GM23338 (cell line): ENCODE data around the gene GBF1. TPM values are rescaled to one million over a fixed set of nuclear protein-coding genes. Genes with fewer than 3 reads are reported as not detected.

Experiments used
- ATAC-seq: fragments of 200-7000 bp; cut with Tn5 transposase; 3 replicates; pipeline ENCODE4 v1.9.1; 2020
- DNase-seq: peaks from one replicate; pipeline ENCODE4 v3.0.0-alpha.2; 2015; ENCODE audit warnings: low spot score
- H2AFZ ChIP-seq: fragments of 200-600 bp; sonication (generic); 2 replicates; pipeline ENCODE4 v1.8.0; 2016; ENCODE audit warnings: antibody characterized with exemption, mild to moderate bottlenecking, moderate library complexity
- H3F3A ChIP-seq: fragments of 200-600 bp; sonication (generic); replicated peaks from 2 replicates; pipeline ENCODE4 v1.8.0; 2017; ENCODE audit warnings: antibody characterized with exemption, mixed run types, low read depth
- H3K27ac ChIP-seq: fragments of 200-600 bp; sonication (generic); 2 replicates; pipeline ENCODE4 v1.6.1; 2016; ENCODE audit warnings: low read depth
- H3K27me3 ChIP-seq: fragments of 200-600 bp; sonication (generic); 2 replicates; pipeline ENCODE4 v1.8.0; 2016; ENCODE audit warnings: mild to moderate bottlenecking, mixed run types, moderate library complexity; ENCODE audit not compliant: insufficient read depth
- H3K36me3 ChIP-seq: fragments of 200-600 bp; sonication (generic); 2 replicates; pipeline ENCODE4 v1.8.0; 2016; ENCODE audit warnings: mild to moderate bottlenecking; ENCODE audit not compliant: insufficient read depth
- H3K4me1 ChIP-seq: fragments of 200-600 bp; sonication (generic); 2 replicates; pipeline ENCODE4 v1.8.0; 2016; ENCODE audit warnings: mild to moderate bottlenecking, moderate library complexity; ENCODE audit not compliant: insufficient read depth
- H3K4me2 ChIP-seq: fragments of 200-600 bp; sonication (generic); 2 replicates; pipeline ENCODE4 v1.7.1; 2017; ENCODE audit warnings: mixed run types
- H3K4me3 ChIP-seq: fragments of 200-600 bp; sonication (generic); 2 replicates; pipeline ENCODE4 v1.6.1; 2016; ENCODE audit warnings: mixed run types
- H3K79me2 ChIP-seq: fragments of 200-600 bp; sonication (generic); replicated peaks from 2 replicates; pipeline ENCODE4 v1.8.0; 2017; ENCODE audit warnings: mild to moderate bottlenecking; ENCODE audit not compliant: insufficient read depth
- H3K9me2 ChIP-seq: fragments of 200-600 bp; sonication (generic); 2 replicates; pipeline ENCODE4 v1.8.0; 2017; ENCODE audit not compliant: insufficient read depth
- H4K20me1 ChIP-seq: fragments of 200-600 bp; sonication (generic); replicated peaks from 2 replicates; pipeline ENCODE4 v1.8.0; 2017; ENCODE audit warnings: mild to moderate bottlenecking; ENCODE audit not compliant: insufficient read depth
- H3K27ac Mint-ChIP-seq: 2 replicates; pipeline ENCODE4 v1.8.0; 2020; ENCODE audit warnings: inconsistent platforms, mild to moderate bottlenecking, moderate library complexity, mixed read lengths
- H3K27me3 Mint-ChIP-seq: 3 replicates; pipeline ENCODE4 v1.8.0; 2022; ENCODE audit warnings: low read depth, mild to moderate bottlenecking, moderate library complexity, mixed read lengths, inconsistent platforms; ENCODE audit not compliant: insufficient read depth, poor library complexity
- H3K36me3 Mint-ChIP-seq: 3 replicates; pipeline ENCODE4 v1.8.0; 2021; ENCODE audit warnings: low read depth, mild to moderate bottlenecking, inconsistent platforms, moderate library complexity, mixed read lengths
- H3K4me1 Mint-ChIP-seq: 3 replicates; pipeline ENCODE4 v1.8.0; 2020; ENCODE audit warnings: mild to moderate bottlenecking, inconsistent platforms, mixed read lengths
- H3K4me3 Mint-ChIP-seq: 3 replicates; pipeline ENCODE4 v1.8.0; 2021; ENCODE audit warnings: moderate library complexity, mild to moderate bottlenecking, inconsistent platforms, mixed read lengths
- H3K9me3 Mint-ChIP-seq: 3 replicates; pipeline ENCODE4 v1.8.0; 2020; ENCODE audit warnings: moderate library complexity, mild to moderate bottlenecking, inconsistent platforms, mixed read lengths
- CREB1 ChIP-seq: fragments of 250-450 bp; sonication (Bioruptor Pico); IDR thresholded peaks from 2 replicates; pipeline ENCODE4 v1.5.0; 2020; ENCODE audit warnings: low read depth, mild to moderate bottlenecking, moderate library complexity
- CTCF ChIP-seq, 2 experiments: fragments of 200-600 bp in 1 of 2; sonication (generic) in 1 of 2; conservative IDR thresholded peaks; 2 replicates each; pipeline versions ENCODE4 v1.5.1 to v1.6.1; 2016 to 2017; ENCODE audit warnings: antibody characterized with exemption in 2 of 2, low read depth in 2 of 2, mild to moderate bottlenecking in 2 of 2, moderate library complexity in 1 of 2
- ETS1 ChIP-seq: IDR thresholded peaks from 2 replicates; pipeline ENCODE4 v1.6.1; 2016; ENCODE audit warnings: antibody characterized with exemption
- EZH2 ChIP-seq: fragments of 200-600 bp; sonication (generic); IDR thresholded peaks from one replicate; pipeline ENCODE4 v1.8.0; 2017; ENCODE audit warnings: antibody characterized with exemption, mild to moderate bottlenecking, low read depth; ENCODE audit not compliant: unreplicated experiment
- EZH2phosphoT487 ChIP-seq: fragments of 200-600 bp; sonication (generic); IDR thresholded peaks from one replicate; pipeline ENCODE4 v1.8.1; 2018; ENCODE audit warnings: antibody characterized with exemption; ENCODE audit not compliant: unreplicated experiment
- JUNB ChIP-seq: IDR thresholded peaks from one replicate; pipeline ENCODE4 v1.6.1; 2016; ENCODE audit warnings: antibody characterized with exemption; ENCODE audit not compliant: unreplicated experiment
- NANOG ChIP-seq: IDR thresholded peaks from 2 replicates; pipeline ENCODE4 v1.6.1; 2016; ENCODE audit warnings: antibody characterized with exemption, borderline replicate concordance
- STAT1 ChIP-seq: IDR thresholded peaks from one replicate; pipeline ENCODE4 v1.6.1; 2016; ENCODE audit warnings: antibody characterized with exemption; ENCODE audit not compliant: unreplicated experiment
- ZNF331 ChIP-seq: fragments of 250-450 bp; sonication (Bioruptor Pico); IDR thresholded peaks from 2 replicates; pipeline ENCODE4 v1.5.0; 2020; ENCODE audit warnings: low read depth, mild to moderate bottlenecking, moderate library complexity
- ZNF462 ChIP-seq: fragments of 250-450 bp; sonication (Bioruptor Pico); IDR thresholded peaks from 2 replicates; pipeline ENCODE4 v1.5.0; 2020; ENCODE audit warnings: mild to moderate bottlenecking, moderate library complexity
- polyA plus RNA-seq: library from polyadenylated mRNA; unstranded; fragments of >200 nt; fragmentation: Nextera tagmentation; extraction: Ambion mirVana; gene quantifications from 2 replicates; pipeline ENCODE4 v1.2.1, GENCODE V29; 2016
- total RNA-seq: library from RNA; depleted of rRNA; stranded (reverse); fragments of >200 nt; shearing (Covaris generic); gene quantifications from 2 replicates; pipeline ENCODE4 v1.2.3, GENCODE V29; 2014

The GBF1 gene
- total and polyA plus RNA-seq, 2 experiments from 2014 or later, result 6.5 to 27.2 TPM

- TF ChIP-seq CTCF (conservative IDR thresholded peaks at IDR 0.05; ENCODE audit: low read depth in 2 of 2) (no peak), ZNF331 (CRISPR knock-in tag) (no peak), ETS1 (no peak), NANOG (no peak)
Measured at GRCh38 chr10:102245082-102245931, at the start of gene GBF1 (continued).

GRCh38 chr10:102196893-102197292 lies 48.4 kb upstream of the GBF1 start:
- no peak for TF ChIP-seq EZH2phosphoT487
- no peak for TF ChIP-seq JUNB
- no peak for TF ChIP-seq ZNF462
- TF ChIP-seq CREB1 (CRISPR knock-in tag), result no peak
- TF ChIP-seq STAT1, result no peak
- no peak for TF ChIP-seq ETS1
- TF ChIP-seq EZH2, result no peak
- H3K79me2 ChIP-seq, result no peaks in the 10 kb centered on the region
- H3F3A ChIP-seq, result no peaks in the 10 kb centered on the region
- no peaks in the 10 kb centered on the region for H4K20me1 ChIP-seq
- no peak overlapping the region for H3K27ac ChIP-seq
- H3K4me2 ChIP-seq, result no peak overlapping the region
- H3K27ac Mint-ChIP-seq, result no peak overlapping the region
- no peak overlapping the region for H2AFZ ChIP-seq
- no peaks in the 10 kb centered on the region for H3K36me3 ChIP-seq
- peaks cover 48% of the 10 kb centered on the region for H3K9me3 Mint-ChIP-seq
- no peaks in the 10 kb centered on the region for H3K4me1 ChIP-seq
- peaks cover 8% of the 10 kb centered on the region; the same call in 1 of the 3 replicates for H3K36me3 Mint-ChIP-seq
- H3K4me1 Mint-ChIP-seq, result no peaks in the 10 kb centered on the region
- no peaks in the 10 kb centered on the region for H3K9me2 ChIP-seq
- H3K4me3 Mint-ChIP-seq, result no peak overlapping the region
- no peak overlapping the region for H3K4me3 ChIP-seq
- H3K27me3 Mint-ChIP-seq, result no peaks in the 10 kb centered on the region
- no peaks in the 10 kb centered on the region for H3K27me3 ChIP-seq
- DNase-seq, result no peak
- ATAC-seq, result no peak
